ENCODE data around the gene ANKS6.

DNA sequence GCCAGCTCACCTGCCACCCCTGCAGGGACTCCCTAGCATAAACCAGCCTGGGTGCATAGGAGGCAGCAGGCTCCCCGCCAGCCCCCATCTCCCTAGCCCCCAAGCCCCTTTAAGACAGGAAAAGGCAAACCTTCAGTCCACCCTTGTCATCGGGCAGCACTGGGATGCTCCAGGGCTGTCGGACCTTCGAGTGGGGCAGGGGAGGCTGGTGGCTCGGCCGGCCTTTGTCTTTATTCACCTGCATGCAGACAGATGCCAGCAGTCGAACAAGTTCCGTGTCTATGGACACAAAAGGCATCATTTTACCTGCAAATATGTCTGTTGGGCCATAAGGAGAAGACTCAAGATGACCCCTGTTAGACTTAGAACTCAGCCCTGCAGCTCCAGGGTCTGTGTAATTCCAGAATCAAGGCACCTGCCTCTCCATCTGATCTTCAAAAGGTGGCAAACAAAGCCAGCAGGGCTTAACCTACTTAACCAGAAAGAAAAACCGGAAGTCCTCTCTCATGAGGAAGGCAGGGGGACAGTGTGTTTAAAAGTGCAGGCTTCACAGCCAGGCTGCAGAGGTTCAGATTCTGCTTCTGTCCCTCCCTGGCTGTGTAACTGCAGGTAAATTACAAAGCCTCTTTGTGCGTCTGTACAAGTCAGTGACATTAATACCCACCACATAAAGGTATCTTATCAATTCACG, 16.2 kb downstream of the ANKS6 start:
- no peak for TF ChIP-seq POLR2AphosphoS5 (IDR thresholded peaks at IDR 0.05)
- TF ChIP-seq, protein P1, sequence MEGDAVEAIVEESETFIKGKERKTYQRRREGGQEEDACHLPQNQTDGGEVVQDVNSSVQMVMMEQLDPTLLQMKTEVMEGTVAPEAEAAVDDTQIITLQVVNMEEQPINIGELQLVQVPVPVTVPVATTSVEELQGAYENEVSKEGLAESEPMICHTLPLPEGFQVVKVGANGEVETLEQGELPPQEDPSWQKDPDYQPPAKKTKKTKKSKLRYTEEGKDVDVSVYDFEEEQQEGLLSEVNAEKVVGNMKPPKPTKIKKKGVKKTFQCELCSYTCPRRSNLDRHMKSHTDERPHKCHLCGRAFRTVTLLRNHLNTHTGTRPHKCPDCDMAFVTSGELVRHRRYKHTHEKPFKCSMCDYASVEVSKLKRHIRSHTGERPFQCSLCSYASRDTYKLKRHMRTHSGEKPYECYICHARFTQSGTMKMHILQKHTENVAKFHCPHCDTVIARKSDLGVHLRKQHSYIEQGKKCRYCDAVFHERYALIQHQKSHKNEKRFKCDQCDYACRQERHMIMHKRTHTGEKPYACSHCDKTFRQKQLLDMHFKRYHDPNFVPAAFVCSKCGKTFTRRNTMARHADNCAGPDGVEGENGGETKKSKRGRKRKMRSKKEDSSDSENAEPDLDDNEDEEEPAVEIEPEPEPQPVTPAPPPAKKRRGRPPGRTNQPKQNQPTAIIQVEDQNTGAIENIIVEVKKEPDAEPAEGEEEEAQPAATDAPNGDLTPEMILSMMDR (IDR thresholded peaks at IDR 0.05): no peak
